ENCODE measurements around the gene CAMTA1.

The CAMTA1 gene

DNA sequence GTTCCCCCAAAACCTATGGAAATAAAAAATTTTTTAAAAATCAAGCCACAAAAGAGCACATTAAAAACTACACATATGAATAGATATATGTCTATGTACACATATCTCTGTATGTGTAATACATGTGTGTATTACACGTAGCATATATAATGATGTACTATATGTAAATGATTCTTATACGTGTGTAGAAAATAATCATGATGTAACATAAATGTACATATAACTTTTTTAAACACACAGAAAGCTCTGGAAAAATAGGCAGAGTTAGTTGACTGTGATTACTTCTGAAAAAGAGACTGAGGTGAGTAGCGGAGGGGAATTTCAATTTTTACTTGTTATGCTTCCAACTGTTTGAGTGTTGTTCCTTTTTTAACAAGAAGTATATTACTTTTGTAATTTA lies 405.0 kb downstream of the CAMTA1 start:
- no peak for TF ChIP-seq EZH2phosphoT487 (conservative IDR thresholded peaks at IDR 0.05; ENCODE audit: low read length)
- TF ChIP-seq, protein P1, sequence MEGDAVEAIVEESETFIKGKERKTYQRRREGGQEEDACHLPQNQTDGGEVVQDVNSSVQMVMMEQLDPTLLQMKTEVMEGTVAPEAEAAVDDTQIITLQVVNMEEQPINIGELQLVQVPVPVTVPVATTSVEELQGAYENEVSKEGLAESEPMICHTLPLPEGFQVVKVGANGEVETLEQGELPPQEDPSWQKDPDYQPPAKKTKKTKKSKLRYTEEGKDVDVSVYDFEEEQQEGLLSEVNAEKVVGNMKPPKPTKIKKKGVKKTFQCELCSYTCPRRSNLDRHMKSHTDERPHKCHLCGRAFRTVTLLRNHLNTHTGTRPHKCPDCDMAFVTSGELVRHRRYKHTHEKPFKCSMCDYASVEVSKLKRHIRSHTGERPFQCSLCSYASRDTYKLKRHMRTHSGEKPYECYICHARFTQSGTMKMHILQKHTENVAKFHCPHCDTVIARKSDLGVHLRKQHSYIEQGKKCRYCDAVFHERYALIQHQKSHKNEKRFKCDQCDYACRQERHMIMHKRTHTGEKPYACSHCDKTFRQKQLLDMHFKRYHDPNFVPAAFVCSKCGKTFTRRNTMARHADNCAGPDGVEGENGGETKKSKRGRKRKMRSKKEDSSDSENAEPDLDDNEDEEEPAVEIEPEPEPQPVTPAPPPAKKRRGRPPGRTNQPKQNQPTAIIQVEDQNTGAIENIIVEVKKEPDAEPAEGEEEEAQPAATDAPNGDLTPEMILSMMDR (IDR thresholded peaks at IDR 0.05; ENCODE audit: insufficient read depth, low read length, poor library complexity, severe bottlenecking): no peak
- no peaks in the 10 kb centered on the region for H3K9me2 ChIP-seq (replicated peaks; ENCODE audit: insufficient read depth, low read length)
- H3K9me3 ChIP-seq (ENCODE audit: insufficient read depth, low read length): no peaks in the 10 kb centered on the region
- no peaks in the 10 kb centered on the region for H3K27me3 ChIP-seq (ENCODE audit: low read length)
- H3K36me3 ChIP-seq (ENCODE audit: low read length): no peaks in the 10 kb centered on the region
- H3K79me2 ChIP-seq (ENCODE audit: insufficient read depth, low read length): no peaks in the 10 kb centered on the region
- H3K27ac ChIP-seq (ENCODE audit: low read depth, low read length): no peak overlapping the region
- no peaks in the 10 kb centered on the region for H4K20me1 ChIP-seq (ENCODE audit: low read depth, low read length)
- H2AFZ ChIP-seq (ENCODE audit: low read depth, low read length, severe bottlenecking): no peak overlapping the region
- H3K4me2 ChIP-seq (ENCODE audit: low read depth, low read length, poor library complexity, severe bottlenecking): no peak overlapping the region
- H3F3A ChIP-seq (ENCODE audit: insufficient read depth): no peaks in the 10 kb centered on the region
- no peak overlapping the region for H3K4me3 ChIP-seq (ENCODE audit: insufficient read depth, low read length, poor library complexity, severe bottlenecking)
- no peak overlapping the region for H3K9ac ChIP-seq (ENCODE audit: low read length)

DNA sequence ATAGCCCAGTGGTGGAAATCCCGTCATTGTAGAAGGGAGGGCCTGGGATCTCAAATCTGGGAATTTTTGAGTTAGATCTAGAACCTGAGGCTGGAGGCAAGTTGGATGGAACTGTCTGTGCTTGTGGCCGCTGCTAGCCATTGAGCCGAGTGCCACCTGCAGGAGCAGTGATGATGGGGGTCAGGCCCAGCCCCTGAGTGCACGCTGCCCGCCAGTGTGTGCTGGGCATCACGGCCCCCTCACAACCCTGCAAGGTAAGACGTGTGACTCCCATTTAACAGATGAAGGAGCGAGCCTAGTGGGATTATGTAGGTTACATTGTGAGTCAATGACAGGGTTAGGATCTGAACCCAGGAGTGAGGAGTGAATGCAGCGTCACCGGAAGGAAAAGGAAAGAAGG lies 407.2 kb downstream of the CAMTA1 start:
- H4K20me1 ChIP-seq (ENCODE audit: low read depth, low read length): no peaks in the 10 kb centered on the region
- H3K9me3 ChIP-seq (ENCODE audit: insufficient read depth, low read length): no peaks in the 10 kb centered on the region
- H3K4me3 ChIP-seq (ENCODE audit: insufficient read depth, low read length, poor library complexity, severe bottlenecking): no peak overlapping the region
- H3F3A ChIP-seq (ENCODE audit: insufficient read depth): no peaks in the 10 kb centered on the region
- H3K9ac ChIP-seq (ENCODE audit: low read length): no peak overlapping the region
- H3K79me2 ChIP-seq (ENCODE audit: insufficient read depth, low read length): no peaks in the 10 kb centered on the region
- no peak overlapping the region for H3K4me2 ChIP-seq (ENCODE audit: low read depth, low read length, poor library complexity, severe bottlenecking)
- H3K36me3 ChIP-seq (ENCODE audit: low read length): no peaks in the 10 kb centered on the region
- TF ChIP-seq, protein P1 (IDR thresholded peaks at IDR 0.05; ENCODE audit: insufficient read depth, low read length, poor library complexity, severe bottlenecking): no peak
- TF ChIP-seq EZH2phosphoT487 (conservative IDR thresholded peaks at IDR 0.05; ENCODE audit: low read length): no peak
- H3K9me2 ChIP-seq (replicated peaks; ENCODE audit: insufficient read depth, low read length): no peaks in the 10 kb centered on the region
- H3K27ac ChIP-seq (ENCODE audit: low read depth, low read length): no peak overlapping the region
- no peaks in the 10 kb centered on the region for H3K27me3 ChIP-seq (ENCODE audit: low read length)
- H2AFZ ChIP-seq (ENCODE audit: low read depth, low read length, severe bottlenecking): no peak overlapping the region

- H3K79me2 ChIP-seq (ENCODE audit: insufficient read depth, low read length): no peaks in the 10 kb centered on the region
- H3K9ac ChIP-seq (ENCODE audit: low read length): no peak overlapping the region
- no peak for TF ChIP-seq EZH2phosphoT487 (conservative IDR thresholded peaks at IDR 0.05; ENCODE audit: low read length)
- TF ChIP-seq, protein P1 (IDR thresholded peaks at IDR 0.05; ENCODE audit: insufficient read depth, low read length, poor library complexity, severe bottlenecking): no peak
- H3K27ac ChIP-seq (ENCODE audit: low read depth, low read length): no peak overlapping the region
- no peaks in the 10 kb centered on the region for H3K9me2 ChIP-seq (replicated peaks; ENCODE audit: insufficient read depth, low read length)
- H2AFZ ChIP-seq (ENCODE audit: low read depth, low read length, severe bottlenecking): no peak overlapping the region
- H3K27me3 ChIP-seq (ENCODE audit: low read length): no peaks in the 10 kb centered on the region
- no peaks in the 10 kb centered on the region for H3K9me3 ChIP-seq (ENCODE audit: insufficient read depth, low read length)
- H3F3A ChIP-seq (ENCODE audit: insufficient read depth): no peaks in the 10 kb centered on the region
- no peaks in the 10 kb centered on the region for H4K20me1 ChIP-seq (ENCODE audit: low read depth, low read length)
- no peak overlapping the region for H3K4me2 ChIP-seq (ENCODE audit: low read depth, low read length, poor library complexity, severe bottlenecking)
- H3K4me3 ChIP-seq (ENCODE audit: insufficient read depth, low read length, poor library complexity, severe bottlenecking): no peak overlapping the region
- H3K36me3 ChIP-seq (ENCODE audit: low read length): no peaks in the 10 kb centered on the region
Measured at GRCh38 chr1:7196036-7196911, 411.0 kb downstream of the CAMTA1 start.

Measured in SU-DHL-6 (cell line).